Stimulated activated CD4-positive, alpha-beta T cell treated with anti-CD3 and anti-CD28 coated beads, TNF-alpha, amount 100 ng/mL, for 4 hours (primary cell): ENCODE results near the gene PJA2.

Source experiments
- DNase-seq, 3 experiments: peaks; one replicate each; pipeline ENCODE4 v3.0.0-alpha.2; 2020; ENCODE audit warnings: low read depth in 3 of 3

The PJA2 gene

DNA sequence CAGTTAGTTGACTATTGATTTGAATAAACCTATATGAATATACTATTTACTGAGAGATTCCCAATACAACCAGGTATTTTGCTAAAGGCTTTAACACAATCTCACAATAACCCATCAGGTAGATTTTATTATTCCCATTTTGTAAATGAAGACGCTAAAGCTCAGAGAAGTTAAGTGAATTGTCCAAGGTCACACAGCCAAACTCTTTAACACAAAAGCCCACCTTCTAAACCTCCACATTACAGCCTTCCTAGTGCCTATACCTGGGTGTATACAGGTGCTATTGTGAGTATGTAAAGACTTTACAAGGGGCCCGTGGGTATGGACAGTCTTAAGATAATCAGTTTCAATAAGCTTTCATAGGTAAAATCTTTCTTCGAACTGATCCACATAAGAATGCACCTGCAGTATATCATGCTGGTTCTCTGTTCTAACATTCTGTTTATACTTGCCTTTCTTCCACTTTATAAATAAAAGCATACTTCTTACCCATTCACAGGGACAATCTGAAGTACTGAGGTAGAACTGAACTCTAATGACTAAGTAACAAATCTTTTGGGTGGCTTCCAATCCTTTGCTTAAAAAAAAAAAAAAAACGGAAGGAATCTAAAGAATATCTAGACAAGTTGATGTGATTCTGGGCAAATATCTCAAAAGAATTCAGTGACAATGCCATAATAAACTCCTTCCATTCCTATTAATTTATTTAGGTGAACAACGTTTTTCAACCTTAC is 59.1 kb downstream of the PJA2 start:
- DNase-seq: no peak

DNA sequence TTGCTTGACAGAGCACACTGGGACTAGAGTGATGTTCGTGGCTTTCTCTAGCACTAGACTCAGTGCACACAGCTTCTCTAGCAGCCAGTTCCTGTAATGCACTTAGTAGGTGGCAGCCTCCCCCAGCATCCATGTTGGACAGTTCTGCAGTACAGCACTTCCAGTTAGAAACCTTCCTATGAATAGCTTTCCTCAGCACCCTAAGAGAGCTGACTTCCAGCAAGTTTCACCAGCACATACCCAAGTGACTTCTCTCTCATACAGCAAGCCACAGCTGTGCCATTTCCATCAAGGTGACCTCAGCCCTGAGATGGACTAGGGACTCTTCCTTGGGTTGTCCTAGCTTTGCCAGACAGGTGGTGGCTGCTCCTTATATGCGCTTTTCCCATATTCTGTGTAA is 60.4 kb downstream of the PJA2 start:
- DNase-seq: no peak

DNA sequence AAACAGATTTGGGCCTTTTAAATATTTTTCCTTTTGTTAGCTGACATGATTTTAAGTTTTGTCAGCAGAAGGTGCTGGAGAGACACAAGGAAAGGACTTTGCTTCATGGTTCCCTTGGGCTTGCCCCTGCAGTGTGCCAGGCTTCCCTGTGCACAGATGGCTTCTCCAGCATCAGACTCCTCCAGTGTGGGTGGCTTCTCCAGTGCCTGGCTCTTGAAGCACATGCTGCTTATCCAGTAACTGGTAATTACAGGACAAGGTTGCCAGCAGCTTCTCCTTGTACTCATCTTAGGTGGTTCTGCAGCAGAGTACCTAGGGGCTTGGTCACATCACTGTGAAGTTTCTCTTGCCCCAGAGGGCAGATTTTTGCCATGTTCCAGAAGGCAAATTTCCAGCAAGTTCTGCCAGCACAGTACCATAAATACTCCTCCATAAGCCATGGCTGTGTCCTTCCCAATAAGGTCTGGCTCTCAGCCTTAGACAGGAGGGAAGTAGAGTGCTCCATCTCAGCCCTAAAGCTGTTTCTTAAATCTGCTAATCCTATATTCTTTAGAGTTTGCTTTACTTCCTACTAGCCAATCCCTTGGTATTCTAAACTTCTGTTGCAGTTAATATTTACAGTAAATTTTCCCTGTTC is 62.4 kb downstream of the PJA2 start:
- DNase-seq: peak in 1 of 3 experiments; percentile 2

DNA sequence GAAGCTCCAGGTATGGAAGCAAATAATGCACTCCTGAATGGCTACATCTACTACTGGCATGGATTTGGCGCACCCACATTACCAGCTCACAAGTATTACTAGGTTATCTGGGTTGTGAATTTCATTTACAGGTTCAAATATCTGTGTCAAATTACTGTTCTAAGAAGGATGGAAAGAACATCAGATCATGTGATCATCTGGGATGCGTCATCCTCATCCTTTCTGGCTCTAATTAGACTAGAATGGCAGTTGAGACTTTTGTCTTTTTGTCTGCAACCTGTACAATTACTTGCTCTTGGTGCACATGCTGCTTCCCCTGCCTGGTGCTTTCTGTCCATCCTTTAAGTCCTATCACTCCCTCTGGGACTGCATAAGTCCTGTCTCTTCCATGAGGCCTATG is 64.1 kb downstream of the PJA2 start:
- no peak for DNase-seq

DNA sequence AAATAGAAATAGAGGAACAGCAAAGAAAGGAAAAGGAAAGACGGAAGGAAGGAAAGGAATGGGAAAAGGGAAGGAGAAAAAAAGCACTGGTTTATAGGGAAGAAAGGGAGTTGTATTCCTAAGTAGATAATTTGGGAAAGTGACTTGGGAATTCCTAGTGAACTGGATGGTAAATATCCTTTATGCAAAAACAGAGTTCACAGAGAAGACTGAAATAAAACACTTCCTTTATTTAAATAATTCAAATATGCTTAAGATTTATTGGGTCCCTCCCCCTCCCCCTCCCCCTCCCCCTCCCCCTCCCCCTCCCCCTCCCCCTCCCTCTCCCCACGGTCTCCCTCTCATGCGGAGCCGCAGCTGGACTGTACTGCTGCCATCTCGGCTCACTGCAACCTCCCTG is 69.4 kb downstream of the PJA2 start:
- DNase-seq: no peak

DNA sequence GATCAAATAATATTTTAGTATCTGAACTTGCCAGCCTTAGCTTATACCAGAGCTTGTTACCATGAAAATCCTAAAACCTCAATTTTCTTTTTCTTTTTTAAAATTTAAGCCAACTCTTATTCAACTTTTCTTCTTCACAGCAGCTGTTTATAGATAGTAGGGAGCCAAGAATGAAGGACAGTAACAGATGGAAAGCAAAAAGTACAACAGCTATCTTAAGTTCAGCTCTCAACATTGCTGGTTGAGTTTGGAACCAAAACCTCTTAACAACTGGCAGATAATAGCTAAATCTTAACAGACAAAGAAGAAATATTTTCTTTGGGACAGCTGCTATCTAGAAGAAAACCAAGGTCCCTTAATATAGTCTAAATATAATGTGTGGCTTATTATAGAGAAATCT is 74.7 kb downstream of the PJA2 start:
- no peak for DNase-seq

DNA sequence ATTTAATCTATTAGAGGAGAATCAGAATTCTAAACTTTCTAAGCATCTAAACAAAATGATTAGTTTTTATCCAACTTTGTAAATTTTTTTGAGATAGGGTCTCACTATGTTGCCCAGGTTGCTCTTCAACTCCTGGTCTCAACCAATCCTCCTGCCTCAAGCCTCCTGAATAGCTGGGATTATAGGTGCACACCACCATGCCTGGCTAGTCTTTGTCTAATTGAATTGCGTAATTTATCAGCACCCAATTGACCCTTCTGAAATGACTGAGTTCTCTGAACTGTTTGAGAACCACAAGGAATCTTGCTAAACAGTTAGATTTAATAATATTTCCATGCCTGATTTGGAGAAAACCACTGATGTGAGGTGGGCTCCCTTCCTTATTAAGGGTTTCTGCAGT is 75.7 kb downstream of the PJA2 start:
- no peak for DNase-seq

DNA sequence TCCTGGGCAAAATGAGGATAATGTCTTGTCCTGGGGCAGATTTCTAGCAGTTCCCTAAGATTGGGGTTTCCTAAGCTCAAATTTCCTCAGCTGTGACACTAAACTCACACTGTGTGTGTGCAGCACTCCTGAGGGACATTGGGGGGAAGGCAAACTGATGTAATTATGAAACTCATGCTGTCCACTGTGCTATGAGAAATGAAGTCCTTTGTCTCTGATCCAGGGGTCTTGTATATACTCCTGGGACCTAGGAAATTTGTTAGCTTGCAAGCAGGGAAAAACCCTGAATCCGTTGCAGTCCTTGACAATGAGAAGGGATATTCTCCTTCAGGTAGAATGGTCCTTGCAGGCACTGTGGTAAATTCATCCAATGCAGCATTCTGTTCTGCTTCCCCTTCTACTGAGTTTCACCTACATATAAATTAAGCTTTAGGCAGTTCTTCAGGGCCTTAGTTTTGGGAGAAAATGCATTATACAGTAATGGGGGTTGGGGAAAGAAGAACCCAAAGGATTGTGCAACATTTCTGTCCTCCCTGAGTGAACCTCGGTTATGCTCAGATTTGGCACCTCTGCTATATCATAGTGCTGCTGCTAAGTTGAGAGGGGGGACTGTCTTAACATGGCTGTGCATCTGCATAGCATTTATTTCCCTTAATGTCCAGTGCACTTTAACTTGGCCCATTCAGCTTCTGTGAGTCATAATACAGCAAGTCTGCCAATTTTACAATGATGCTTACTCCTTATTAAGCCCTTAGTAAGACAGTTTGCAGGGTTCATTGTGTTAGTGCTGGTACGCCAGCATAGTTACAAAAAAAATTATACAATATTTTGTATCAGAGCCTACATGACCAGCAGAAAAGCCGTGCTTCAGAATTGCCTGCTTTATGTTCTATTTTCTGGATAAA is 80.2 kb downstream of the PJA2 start:
- DNase-seq: no peak

DNA sequence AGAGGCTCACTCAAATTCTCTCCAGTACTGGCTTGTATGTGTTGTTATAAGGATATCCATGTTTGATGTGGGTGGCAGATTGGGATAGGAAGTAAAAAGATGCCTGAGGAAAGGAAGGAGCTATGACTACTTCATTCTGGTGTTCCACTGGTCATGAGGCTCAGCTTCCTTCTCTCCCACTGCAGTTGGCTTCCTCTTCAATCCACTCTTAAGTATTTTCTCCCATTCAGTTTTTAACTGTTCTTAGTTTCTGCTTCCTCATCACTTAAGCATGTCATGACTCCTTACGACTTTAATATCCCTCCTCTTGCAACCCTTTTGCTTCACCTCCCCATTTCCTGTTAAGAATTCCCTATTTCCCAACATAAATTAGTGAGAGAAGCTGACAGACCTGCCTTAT is 81.1 kb downstream of the PJA2 start:
- DNase-seq: no peak

DNA sequence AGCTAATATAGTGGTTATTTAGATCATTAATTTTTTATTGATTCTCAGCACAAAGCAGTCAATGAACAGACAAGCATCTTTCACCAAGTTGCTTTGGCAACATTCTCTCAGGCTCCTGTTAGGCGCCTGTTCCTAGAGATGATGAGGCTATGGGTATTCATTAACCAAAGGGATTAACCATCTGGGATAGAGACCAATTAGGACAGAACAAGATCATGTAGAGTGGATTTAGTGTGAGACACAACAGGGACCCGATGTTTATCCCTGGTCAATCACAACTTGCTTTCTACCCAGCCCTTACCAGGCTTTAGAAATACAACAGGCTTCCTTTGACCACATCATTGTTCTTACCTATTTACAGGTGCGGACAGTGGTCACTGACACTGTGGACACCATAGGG is 82.2 kb downstream of the PJA2 start:
- no peak for DNase-seq

DNA sequence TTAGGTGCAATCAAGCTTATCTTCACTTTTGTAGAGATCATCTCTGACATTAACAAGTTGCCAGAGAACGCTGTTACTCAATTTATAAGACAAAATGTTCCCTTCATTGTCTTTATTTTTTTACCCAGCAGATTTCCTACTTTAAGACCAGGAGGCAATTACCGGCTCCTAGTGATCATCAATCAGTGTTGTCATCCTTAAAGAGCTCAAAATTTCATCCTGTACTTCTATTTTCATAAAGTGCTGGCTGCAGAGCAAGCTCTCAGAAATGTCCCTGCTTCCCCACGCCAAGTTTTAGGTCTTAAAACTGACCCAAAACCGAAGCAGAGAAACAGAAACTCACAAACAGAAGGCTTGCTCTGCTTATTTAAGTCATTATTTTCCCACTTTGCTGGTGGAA is 82.9 kb downstream of the PJA2 start:
- DNase-seq: no peak

DNA sequence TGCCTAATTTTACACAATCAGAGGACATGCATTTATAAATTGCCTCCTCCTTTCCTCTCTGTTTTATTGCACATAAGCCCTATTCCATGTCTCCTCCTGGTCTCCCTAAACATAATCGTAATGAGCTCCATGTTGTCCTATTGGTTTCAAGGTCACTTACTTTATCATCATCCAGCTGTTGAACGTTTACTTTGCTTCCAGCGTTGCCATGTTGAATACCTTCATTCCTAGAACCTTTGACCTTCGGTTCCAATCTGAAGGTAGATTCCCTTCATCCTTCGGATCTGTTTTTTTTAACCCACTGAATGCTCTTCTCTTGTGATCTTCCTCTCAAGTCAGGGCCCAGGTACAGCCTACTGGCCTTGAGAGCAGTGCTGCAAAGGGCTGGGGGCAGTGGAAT is 84.3 kb downstream of the PJA2 start:
- DNase-seq: no peak

DNA sequence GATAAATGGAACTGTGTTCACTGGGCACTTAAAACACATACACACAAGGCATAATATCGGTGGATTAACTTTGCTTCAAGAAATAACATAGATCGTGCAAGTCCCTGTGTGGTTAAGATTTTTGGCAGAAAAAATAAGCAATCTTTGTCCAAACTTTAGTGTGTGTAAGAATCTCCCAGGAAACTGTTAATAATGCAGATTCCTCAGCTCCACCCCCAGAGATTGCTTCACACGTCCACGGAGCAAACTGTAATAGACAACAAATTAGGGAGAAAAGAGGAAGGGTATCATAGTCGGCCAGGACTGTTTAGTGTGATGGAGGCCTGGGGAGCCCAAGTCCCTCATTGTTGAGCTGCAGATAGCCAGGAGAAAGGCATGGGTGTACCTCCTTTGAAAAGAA is 84.8 kb downstream of the PJA2 start:
- DNase-seq: no peak

DNA sequence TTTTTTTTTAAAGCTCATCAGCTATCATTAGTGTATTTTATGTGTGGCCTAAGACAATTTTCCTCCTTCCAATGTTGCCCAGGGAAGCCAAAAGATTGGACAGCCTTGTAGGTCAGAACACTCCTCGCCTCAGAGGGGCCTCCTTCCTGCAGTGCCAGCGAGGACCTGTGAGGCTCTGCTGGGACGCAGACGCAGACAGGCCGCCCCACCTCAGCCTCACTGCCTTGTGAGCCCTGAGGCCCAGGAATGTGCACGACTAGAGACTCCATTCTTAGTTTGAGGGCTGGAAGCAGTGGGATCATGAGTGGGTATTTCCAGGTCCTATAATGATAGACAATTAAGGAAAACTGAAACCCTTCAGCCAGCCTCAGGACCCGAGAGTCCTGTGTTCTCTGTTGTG is 85.4 kb downstream of the PJA2 start:
- DNase-seq: no peak

DNA sequence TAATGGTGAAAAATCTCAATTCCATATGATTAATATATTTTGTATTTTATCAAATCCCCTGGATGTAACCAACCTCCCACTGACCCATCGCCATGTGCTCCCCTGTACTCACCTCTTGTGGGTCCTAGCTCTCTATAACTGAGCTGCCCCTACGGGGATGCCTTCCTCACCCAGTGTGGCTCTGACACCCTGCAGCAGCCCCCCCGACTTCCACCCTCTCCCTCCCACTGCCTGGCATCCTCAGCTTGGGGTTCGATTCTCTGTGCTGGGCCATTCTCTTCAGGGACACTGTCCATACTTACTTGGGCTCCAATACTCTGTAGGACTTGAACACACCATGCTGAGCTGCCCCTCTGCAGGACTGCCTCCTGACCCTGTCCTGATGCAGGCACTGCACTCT is 87.1 kb downstream of the PJA2 start:
- no peak for DNase-seq

DNA sequence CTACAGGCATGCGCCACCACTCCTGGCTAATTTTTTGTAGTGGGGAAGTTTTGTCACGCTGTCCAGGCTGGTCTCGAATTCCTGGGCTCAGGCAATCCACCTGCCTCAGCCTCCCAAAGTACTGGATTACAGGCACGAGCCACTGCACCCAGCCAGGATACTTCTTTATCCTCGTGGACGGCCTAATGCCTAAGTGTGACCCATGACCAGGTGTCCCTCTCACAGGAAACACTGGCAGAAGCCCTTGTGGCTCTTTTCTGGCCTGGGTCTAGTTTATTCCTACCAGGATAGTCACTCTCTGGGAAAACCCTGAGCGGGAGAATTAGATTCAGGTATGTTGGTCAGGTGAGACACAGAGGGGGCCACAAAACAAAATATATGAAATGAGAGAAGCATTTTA is 90.4 kb downstream of the PJA2 start:
- DNase-seq: no peak

DNA sequence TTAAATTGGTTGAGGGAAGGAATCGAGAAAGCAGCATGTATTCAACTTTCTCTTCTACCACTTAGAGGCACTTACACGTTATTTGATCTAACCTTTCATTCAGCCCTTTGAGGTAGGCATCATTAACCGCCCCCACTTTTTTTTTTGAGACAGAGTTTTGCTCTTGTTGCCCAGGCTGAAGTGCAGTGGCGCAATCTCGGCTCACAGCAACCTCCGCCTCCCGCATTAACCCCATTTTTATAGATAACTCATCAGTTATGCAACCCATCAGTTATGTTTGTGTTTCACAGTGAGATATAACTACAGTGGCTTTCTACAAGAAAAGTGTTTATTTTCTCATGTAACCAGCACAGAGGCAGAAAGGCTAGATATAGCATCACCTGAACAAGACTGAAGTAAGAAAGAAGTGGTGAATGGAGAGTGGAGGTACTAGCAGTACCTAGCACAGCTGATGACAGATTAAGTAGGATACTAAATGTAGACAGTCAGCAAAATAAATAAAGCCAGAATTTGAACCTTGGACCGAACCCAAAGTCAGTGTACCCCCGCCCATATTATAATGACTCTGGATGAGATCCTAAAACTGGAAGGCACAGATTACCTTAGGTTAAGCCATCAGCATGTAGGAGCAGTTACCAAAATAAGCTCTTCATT is 91.2 kb downstream of the PJA2 start:
- DNase-seq: no peak

DNA sequence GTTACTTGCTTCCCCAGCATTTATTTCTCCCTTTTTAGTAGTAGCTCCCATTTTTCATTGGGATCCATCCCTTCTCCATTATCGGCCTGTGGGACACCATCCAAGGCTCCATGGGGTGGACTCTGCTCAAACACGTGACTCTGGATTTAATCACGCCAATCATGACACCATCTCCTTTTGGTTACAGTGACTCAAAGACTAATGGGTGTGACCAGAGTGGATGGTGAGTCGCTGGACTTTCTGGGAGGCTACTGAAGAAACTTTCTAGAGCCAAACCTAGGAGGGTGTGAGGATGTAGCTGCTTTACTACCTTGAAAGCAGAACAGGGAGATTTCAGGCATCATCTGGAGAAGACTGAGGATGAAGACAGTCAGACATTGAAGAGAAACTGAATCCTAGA is 93.1 kb downstream of the PJA2 start:
- DNase-seq: no peak

DNA sequence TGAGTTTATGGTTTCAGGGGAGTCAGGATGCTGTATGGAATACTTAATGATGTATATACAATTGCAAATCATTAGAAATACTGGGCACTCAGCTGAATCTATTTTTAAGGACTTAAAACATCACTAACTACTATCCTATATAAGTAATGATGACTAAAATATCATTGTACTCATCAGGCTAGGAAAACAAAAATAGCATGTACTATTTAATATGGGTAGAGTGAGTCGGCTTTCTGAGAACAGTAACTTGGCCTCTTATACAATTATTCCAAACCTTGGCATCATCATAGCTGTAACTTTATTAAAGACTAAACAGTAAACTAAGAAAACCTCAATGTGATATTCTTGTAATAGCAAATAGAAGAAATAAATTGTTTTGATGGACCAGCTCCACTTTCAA is 94.5 kb downstream of the PJA2 start:
- DNase-seq: no peak

DNA sequence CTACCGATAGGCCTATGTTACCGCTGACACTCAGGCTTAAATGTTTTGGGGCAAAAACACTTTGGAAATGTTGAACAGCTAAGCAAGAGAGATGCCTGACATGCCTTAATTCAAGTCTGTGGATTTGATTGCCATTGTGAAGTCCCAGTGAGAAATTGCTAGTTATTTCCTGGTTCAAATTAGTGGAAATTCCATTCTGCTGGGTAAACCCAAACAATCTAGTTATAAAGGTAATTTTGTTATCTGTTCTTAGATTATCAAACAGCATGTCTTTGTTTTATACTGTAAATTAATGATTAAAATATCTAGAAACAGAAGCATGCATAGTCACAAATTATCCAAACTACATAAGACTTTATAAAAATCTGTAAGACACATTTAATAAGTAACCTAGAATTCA is 96.6 kb downstream of the PJA2 start:
- no peak for DNase-seq

DNA sequence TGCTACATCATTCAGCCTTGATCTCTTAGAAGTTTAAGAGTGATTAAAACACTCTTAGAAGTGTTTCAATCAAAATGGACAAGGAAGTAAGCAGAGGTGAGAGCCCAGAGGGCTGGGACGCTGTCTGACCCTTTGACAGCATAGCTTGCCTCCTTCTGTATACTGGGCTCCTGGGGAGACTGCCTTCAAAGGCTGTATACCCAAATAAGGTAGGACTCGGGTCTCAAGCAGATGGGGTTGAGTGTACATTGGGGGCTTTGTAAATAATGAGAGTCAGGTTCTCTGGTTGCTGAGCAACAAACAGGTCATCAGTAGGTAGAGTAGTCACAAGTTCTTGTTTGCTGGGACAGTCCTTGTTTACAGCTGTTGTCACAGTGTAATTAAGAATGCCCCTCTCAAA is 97.1 kb downstream of the PJA2 start:
- DNase-seq: no peak

DNA sequence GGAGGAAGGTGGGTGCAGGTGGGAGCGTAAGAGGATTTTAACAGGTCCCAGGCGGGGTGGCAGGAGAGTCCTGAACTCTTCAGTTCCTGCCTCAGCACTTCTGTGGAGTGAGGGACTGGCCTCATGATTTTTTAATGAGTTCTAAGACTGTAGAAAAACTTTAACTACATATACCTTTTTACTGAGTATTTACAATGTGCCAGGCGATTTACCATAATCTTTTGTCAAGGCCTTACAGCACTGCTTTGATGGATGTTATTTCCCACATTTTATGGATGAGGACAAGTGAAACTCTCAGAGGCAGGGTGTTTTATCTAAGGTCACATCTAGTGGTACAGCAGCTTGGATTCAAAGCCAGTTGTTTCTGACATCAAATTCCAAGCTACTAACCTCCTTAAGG is 99.5 kb downstream of the PJA2 start:
- no peak for DNase-seq
